Esophagus squamous epithelium (tissue), 5 donors: ENCODE data around the gene ATL1. TPM values are rescaled to one million over a fixed set of nuclear protein-coding genes. Genes with fewer than 3 reads are reported as not detected.
A peak's percentile ranks its signal among the peaks of the same experiment; 100 is the strongest.

Source experiments
- DNase-seq: peaks from one replicate; lab custom pipeline; 2025; lab: John Stamatoyannopoulos, UW
- H3K27ac ChIP-seq, 4 donors: fragments of 200-600 bp; sonication (generic); one replicate each; pipeline ENCODE4 v1.5.1; 2016 to 2019; ENCODE audit warnings: mild to moderate bottlenecking in 1 of 4
- H3K27me3 ChIP-seq, 4 donors: fragments of 200-600 bp; sonication (generic); 1 replicate in 3 of 4; 2 replicates in 1 of 4; pipeline versions ENCODE4 v1.5.1 to v1.6.0; 2017 to 2021; ENCODE audit warnings: antibody characterized with exemption in 1 of 4
- H3K36me3 ChIP-seq, 3 donors: fragments of 200-600 bp; sonication (generic); one replicate each; pipeline ENCODE4 v1.5.1; 2016 to 2019
- H3K4me1 ChIP-seq, 3 donors: fragments of 200-600 bp; sonication (generic); one replicate each; pipeline ENCODE4 v1.5.1; 2017 to 2019
- H3K4me3 ChIP-seq, 4 donors: fragments of 200-600 bp; sonication (generic); 1 replicate in 3 of 4; 2 replicates in 1 of 4; pipeline ENCODE4 v1.5.1; 2016 to 2019; ENCODE audit warnings: mild to moderate bottlenecking in 2 of 4, moderate library complexity in 1 of 4
- H3K9me3 ChIP-seq, 3 donors: fragments of 200-600 bp; sonication (generic); one replicate each; pipeline ENCODE4 v1.5.1; 2016 to 2019
- POLR2A ChIP-seq, 4 donors: fragments of 450-650 bp; IDR thresholded peaks; one replicate each; pipeline ENCODE4 v1.6.1; 2017; ENCODE audit warnings: antibody characterized with exemption in 4 of 4, mild to moderate bottlenecking in 4 of 4, moderate library complexity in 3 of 4
- WGBS, 2 donors: methylation state at CpG; one replicate each; pipeline ENCODE4 v1.1.5; 2018; 5-methylcytosine and 5-hydroxymethylcytosine counted together
- intact Hi-C: fragments of 100-400 bp; cut with DNase I; formaldehyde crosslinking; loops from one replicate; pipeline ENCODE4 v1.15.0; 2022
- total RNA-seq, 4 donors: library from RNA; depleted of rRNA; stranded (reverse); fragments of >200 nt; gene quantifications; one replicate each; pipeline ENCODE4 v1.1.0, GENCODE V29; 2016
- TF ChIP-seq, protein P1 (sequence below), 6 experiments: fragments of 450-650 bp in 4 of 6; fragments of 200-600 bp in 2 of 6; sonication (generic) in 2 of 6; IDR thresholded peaks; one replicate each; pipeline ENCODE4 v1.5.1; 2016 to 2019; ENCODE audit warnings: antibody characterized with exemption in 6 of 6, mild to moderate bottlenecking in 4 of 6, moderate library complexity in 4 of 6
- donor health status: DM: yes; HTN: yes; CAD: no.

The ATL1 gene
- total RNA-seq, 4 donors from 2014 or later = 3.3 to 7.3 (median 6.0) TPM

DNA sequence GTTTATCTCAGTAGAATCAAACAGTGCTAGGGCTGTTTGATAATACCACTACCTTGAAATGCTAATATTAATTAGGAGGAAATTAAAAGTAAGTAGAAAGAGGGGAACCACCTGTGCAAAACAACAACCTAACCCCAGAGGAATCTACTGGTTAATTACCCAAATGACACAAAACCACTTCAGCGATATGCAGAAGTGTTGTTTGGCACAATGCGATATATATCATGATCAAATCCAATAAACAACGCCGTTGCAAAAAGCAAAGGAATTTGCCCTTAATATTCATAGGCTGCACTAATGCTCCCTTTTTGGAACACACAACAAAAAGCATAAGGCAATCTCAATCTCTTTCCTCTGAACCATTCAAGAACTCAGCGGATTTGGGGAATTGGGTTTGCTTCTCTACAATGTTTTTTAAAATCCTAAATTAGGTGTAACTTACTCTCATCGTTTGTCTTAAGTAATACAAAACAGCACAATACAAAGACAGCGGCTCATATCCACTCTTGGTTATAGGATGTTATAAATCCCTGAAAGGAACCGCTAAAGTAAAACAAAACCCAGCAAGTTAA lies 29.1 kb upstream of the ATL1 start:
- Histone ChIP-seq H3K36me3 (no peaks in the 10 kb centered on the region), H3K4me3 (peak overlapping the region; percentile 78 to 92 (median 88)), H3K27ac (peak overlapping the region; percentile 96 to 98 (median 97)), H3K9me3 (no peaks in the 10 kb centered on the region), H3K4me1 (peaks cover 10 to 76% (median 21%) of the 10 kb centered on the region in 3 donors), H3K27me3 (no peaks in the 10 kb centered on the region)
- intact Hi-C loops = loop anchor here (5.0 kb wide), 1 partner anchor 209 kb away; no protein-coding TSS in a partner anchor
- DNase-seq = no peak
- 15 to 21% methylated on average over 8 of the region's 8 CpGs for WGBS, 2 donors
- TF ChIP-seq, protein P1, sequence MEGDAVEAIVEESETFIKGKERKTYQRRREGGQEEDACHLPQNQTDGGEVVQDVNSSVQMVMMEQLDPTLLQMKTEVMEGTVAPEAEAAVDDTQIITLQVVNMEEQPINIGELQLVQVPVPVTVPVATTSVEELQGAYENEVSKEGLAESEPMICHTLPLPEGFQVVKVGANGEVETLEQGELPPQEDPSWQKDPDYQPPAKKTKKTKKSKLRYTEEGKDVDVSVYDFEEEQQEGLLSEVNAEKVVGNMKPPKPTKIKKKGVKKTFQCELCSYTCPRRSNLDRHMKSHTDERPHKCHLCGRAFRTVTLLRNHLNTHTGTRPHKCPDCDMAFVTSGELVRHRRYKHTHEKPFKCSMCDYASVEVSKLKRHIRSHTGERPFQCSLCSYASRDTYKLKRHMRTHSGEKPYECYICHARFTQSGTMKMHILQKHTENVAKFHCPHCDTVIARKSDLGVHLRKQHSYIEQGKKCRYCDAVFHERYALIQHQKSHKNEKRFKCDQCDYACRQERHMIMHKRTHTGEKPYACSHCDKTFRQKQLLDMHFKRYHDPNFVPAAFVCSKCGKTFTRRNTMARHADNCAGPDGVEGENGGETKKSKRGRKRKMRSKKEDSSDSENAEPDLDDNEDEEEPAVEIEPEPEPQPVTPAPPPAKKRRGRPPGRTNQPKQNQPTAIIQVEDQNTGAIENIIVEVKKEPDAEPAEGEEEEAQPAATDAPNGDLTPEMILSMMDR (IDR thresholded peaks at IDR 0.05) = no peak
- TF ChIP-seq POLR2A (IDR thresholded peaks at IDR 0.05) = no peak

DNA sequence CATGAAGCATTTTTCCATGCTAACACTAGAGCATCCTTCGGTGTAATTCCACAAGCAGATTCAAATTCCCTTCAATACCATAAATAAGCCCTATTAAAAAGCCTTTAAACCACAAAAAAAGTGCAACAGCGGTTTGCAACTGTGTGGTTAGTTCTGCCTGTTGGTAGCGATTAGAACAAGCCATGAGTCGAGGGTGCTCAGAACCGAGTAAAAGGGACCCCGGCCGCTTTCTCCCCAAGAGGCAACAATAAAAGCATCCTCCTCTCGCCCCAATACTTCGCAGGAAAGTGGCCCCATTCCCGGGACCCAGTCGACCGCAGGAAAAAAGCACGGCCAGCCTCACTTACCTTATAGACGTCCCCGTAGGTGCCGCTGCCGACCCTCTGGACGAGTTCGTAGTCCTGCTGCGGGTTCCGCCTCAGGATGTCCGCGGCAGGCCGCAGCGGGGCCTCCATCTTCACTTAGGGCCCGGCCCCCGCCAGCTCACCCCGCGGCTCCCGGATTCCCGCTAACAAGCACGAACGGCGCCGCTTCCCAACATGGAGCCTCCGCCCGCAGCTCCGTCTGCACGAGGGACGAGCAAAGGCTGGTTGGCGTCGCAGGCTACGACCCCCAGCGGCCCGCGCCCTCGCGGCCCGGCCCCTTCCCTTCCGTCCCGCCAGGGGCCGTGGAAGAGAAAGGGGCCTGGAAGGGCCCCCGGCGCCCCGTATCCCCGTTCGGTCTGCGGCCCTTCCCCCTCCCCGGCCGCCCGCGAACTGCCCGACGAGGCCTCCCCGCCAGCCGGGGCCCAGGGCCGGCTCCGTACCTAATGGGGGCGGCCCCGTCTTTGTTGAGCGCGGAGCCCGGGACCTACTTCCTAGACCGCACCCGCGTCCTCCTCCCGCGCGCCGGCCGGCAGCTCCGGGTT lies 28.1 kb upstream of the ATL1 start:
- H3K27me3 ChIP-seq = no peaks in the 10 kb centered on the region
- H3K9me3 ChIP-seq = no peaks in the 10 kb centered on the region
- peaks cover 10 to 66% (median 21%) of the 10 kb centered on the region in 3 donors for H3K4me1 ChIP-seq
- intact Hi-C loops = loop anchor here (5.0 kb wide), 1 partner anchor 210 kb away; no protein-coding TSS in a partner anchor
- 1 to 2% methylated on average over 6 to 8 of the region's 82 CpGs for WGBS, 2 donors
- H3K4me3 ChIP-seq = peak overlapping the region; percentile 78 to 92 (median 88)
- TF ChIP-seq, protein P1 (IDR thresholded peaks at IDR 0.05) = no peak
- DNase-seq = peak; percentile 30
- peak overlapping the region; percentile 96 to 98 (median 97) for H3K27ac ChIP-seq
- no peaks in the 10 kb centered on the region for H3K36me3 ChIP-seq

DNA sequence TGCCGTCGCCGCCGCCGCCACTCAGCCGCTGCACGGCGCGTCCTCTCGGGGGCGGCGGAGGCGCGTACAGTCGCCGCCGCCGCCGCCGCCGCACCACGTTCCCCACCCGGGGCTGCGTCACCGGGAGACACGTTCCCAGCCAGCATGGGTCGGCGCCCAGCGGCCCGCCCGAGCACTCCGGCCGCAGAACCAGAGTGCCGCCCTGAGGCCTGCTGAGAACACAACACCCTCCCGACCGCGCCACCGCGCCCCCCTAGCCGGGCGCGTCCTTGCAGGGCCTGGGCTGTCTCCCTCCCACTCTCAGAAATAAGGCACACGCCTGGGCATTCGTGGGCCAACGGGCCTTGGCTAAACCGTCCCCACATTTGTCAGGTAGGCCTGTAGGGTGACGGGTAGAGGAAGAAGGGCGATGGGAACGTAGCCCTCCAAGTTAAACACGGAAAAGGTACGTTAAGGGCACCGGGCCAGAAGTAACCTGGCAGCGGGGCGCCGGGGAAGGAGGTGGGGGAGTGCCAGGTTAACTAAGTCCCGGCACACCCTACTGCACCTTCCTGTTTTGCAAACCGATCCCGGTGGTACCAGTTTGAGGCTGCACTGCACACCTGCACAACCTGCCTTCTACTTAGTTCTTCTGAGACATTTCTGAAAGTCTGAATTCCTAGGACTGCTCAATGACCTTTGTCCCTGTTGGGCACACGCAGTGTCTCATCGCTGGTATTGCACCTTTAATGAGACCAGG lies 27.3 kb upstream of the ATL1 start, which contains the start of gene MAP4K5:
MAP4K5 (minus strand) TSS at position 68 of the 739 bp plus-strand sequence. CDS start 520 bp downstream, outside the sequence.
- Histone ChIP-seq H3K4me1 (peaks cover 10 to 59% (median 21%) of the 10 kb centered on the region in 3 donors), H3K27me3 (no peaks in the 10 kb centered on the region), H3K4me3 (peak within 1 kb of the TSS; percentile 78 to 92 (median 88)), H3K9me3 (no peaks in the 10 kb centered on the region), H3K36me3 (no peaks in the 10 kb centered on the region), H3K27ac (peak within 1 kb of the TSS; percentile 96 to 98 (median 97))
- intact Hi-C loops = loop anchor here (5.0 kb wide), 1 partner anchor 210 kb away; no protein-coding TSS in a partner anchor
- TF ChIP-seq, protein P1 (IDR thresholded peaks at IDR 0.05) = peak; percentile 67 to 96 (median 88)
- TF ChIP-seq POLR2A (IDR thresholded peaks at IDR 0.05) = peak in 2 of 4 donors; percentile 86
- peak; percentile 61 for DNase-seq
- 0% methylated on average over 5 to 33 of the region's 60 CpGs for WGBS, 2 donors

DNA sequence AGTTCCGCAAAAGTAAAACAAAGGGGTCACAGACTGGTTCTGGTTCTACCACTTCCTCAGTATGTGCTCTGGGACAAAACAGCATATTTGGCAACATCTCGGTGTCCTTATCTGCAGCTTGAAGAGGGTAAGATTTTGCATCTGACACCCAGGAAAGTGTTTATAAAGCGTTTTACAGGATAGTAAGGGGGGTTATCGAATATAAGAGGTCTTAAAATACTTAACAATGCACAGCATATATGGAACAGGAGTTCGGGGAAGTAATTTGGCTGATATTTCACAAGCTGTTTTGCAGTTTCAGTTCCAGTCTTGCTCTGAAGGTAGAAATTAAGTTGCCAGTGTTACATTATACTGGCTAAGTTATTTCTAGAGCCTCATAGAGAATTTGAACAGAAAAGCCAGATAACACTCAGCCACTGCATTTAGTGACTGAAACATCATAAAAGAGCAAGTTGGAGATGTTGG lies 26.7 kb upstream of the ATL1 start:
- intact Hi-C loops = loop anchor here (5.0 kb wide), 1 partner anchor 211 kb away; no protein-coding TSS in a partner anchor
- Histone ChIP-seq H3K27me3 (no peaks in the 10 kb centered on the region), H3K27ac (peak overlapping the region; percentile 96 to 98 (median 97)), H3K4me1 (peaks cover 10 to 53% (median 21%) of the 10 kb centered on the region in 3 donors), H3K36me3 (no peaks in the 10 kb centered on the region), H3K9me3 (no peaks in the 10 kb centered on the region), H3K4me3 (peak overlapping the region; percentile 78 to 92 (median 88))
- TF ChIP-seq, protein P1 (IDR thresholded peaks at IDR 0.05) = no peak
- TF ChIP-seq POLR2A (IDR thresholded peaks at IDR 0.05) = no peak
- WGBS, 2 donors = 22 to 31% methylated on average over 5 of the region's 5 CpGs
- DNase-seq = no peak
